Measurements from ENCODE around the gene LDAH. TPM values are rescaled to one million over a fixed set of nuclear protein-coding genes. Genes with fewer than 3 reads are reported as not detected.

The LDAH gene
- polyA plus RNA-seq, 3 donors from 2014 or later, result 11.0 to 15.0 (median 11.9) TPM

DNA sequence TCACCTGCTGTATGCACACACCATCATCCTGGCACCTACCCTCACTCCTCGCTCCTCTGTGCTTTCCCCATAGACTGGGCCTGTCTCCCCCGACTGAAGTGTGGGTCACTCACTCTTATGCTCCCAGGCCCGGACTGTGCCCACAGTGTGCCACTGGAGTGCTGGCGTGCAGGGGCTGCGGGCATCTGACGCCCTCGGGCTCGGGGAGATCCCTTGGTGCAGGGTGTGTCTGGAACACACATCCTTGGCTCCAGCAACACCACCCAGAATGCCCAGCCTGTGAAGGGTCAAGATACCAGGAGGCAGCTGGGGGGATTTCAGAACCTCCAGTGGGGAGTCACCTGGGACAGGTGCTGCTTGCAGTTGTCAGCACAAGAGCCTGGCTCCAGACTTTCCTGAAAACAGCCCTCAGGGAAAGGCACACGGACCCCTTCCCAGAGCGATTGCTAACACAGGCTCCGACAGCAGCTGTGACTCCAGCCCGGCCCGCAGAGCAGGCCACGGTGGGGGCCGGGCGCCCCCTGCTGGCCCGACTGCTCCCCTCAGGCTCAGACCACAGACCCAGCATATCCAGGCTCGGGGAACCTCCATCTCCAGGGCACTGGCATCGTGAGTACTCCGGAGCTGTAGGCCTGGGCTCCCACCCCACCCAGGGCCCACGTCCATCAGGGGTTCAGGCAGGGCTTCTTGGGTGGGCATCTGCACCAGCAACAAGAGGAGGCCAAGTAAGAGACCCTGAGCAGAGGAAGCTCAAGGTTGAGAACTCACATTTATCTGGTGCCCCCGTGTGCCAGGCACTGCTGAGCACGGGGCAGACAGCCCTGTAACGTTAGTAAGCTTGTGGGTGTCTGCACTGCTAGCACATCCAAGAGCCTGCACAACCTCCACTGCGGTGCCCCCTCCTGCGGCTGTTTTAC lies 180.6 kb downstream of the LDAH start:
- no peak overlapping the region for H3K4me3 Mint-ChIP-seq
- H3K9me3 Mint-ChIP-seq, result no peaks in the 10 kb centered on the region
- peaks cover 2% of the 10 kb centered on the region in 3 donors for H3K27me3 Mint-ChIP-seq (ENCODE audit: low read depth in 3 of 3)
- H3K4me1 Mint-ChIP-seq, result peaks cover 4 to 7% of the 10 kb centered on the region in 2 donors
- no peak overlapping the region for H3K27ac Mint-ChIP-seq
- peak; percentile 72 to 77 (median 74) for DNase-seq
- H3K36me3 Mint-ChIP-seq, result peaks cover 7 to 27% (median 19%) of the 10 kb centered on the region in 3 donors

DNA sequence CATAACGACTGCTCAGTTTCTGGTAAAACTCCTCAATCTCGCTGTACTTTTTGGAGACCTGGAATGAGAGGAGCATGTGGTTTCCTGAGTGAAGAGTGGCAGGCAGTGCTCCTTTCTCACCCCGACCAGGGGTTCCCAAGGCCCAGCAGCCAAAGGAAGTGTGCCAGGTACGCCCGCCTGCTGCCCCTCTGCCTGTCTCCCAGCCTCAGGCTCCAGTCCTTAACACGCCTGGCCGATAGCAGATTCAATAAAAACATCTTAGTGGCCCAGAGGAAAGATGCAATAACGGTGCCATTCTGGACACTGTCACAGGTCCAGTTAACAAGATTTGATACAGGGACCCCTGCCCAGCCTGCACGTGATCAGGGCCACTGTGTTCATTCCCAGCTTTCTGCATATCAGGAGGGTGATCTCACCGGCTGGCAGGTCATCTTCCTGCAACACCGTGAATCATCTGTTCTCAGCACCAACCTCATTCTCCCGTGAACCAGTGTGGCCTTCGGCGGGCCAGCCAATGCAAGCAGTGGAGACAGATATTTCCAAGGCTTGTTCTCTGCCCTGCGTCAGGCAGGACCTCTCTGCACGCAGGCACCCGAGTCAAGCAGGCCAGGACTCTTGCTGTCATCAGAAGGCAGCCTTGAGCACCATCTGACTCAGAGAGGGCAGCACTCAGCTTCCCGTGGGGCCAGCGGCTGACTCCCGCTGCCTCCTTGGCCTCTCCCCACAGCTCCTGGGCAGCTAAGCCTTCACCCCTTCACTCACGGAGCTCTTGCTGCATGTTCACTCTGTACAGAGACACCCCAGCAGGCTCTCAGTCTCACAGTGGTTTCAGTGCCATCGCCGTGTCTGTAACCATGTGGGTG lies 181.5 kb downstream of the LDAH start:
- no peak for DNase-seq
- no peak overlapping the region for H3K4me3 Mint-ChIP-seq
- peaks cover 7 to 27% (median 19%) of the 10 kb centered on the region in 3 donors for H3K36me3 Mint-ChIP-seq
- H3K27me3 Mint-ChIP-seq (ENCODE audit: low read depth in 3 of 3), result peaks cover 2% of the 10 kb centered on the region in 3 donors
- peaks cover 3 to 7% of the 10 kb centered on the region in 2 donors for H3K4me1 Mint-ChIP-seq
- H3K27ac Mint-ChIP-seq, result no peak overlapping the region
- no peaks in the 10 kb centered on the region for H3K9me3 Mint-ChIP-seq

DNA sequence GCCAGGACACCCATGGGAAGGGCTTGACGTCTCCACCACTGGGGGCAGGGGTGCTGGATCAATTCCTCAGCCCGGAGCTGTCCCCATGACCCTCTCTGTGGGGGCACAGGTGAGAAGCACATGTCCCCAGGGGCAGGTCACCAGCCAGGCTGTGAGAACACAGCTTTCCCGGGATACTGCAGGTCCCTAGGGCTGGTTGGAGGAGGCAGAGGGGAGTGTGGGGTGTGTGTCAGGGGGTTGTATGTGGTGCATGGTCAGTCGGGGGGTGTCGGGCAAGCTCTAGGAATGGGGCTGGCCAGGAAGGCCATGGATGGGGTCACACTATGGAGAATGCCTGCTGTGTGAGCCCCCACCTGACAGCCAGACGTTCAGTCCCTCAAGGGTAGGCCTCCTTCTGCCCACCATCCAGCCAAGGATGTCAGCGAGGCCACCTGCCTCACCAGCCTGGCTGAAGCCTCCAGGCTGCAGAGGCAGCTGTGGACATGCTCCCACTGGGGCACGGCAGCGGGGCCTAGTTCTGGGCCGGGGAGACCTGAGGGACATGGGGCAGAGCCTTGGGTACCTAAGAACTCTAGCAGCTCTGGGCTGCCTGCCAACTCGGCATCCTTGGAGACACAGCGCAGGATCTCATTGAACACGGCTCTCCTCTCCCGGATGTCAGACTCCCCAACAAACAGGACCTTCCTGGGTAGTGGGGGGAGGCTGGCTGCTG lies 182.3 kb downstream of the LDAH start:
- no peaks in the 10 kb centered on the region for H3K9me3 Mint-ChIP-seq
- H3K27me3 Mint-ChIP-seq (ENCODE audit: low read depth in 3 of 3), result peaks cover 2% of the 10 kb centered on the region in 3 donors
- H3K4me1 Mint-ChIP-seq, result peaks cover 2 to 12% of the 10 kb centered on the region in 2 donors
- H3K4me3 Mint-ChIP-seq, result no peak overlapping the region
- DNase-seq, result no peak
- peak overlapping the region in 1 of 6 donors; percentile 55 for H3K27ac Mint-ChIP-seq
- H3K36me3 Mint-ChIP-seq, result peaks cover 7 to 28% (median 19%) of the 10 kb centered on the region in 3 donors

DNA sequence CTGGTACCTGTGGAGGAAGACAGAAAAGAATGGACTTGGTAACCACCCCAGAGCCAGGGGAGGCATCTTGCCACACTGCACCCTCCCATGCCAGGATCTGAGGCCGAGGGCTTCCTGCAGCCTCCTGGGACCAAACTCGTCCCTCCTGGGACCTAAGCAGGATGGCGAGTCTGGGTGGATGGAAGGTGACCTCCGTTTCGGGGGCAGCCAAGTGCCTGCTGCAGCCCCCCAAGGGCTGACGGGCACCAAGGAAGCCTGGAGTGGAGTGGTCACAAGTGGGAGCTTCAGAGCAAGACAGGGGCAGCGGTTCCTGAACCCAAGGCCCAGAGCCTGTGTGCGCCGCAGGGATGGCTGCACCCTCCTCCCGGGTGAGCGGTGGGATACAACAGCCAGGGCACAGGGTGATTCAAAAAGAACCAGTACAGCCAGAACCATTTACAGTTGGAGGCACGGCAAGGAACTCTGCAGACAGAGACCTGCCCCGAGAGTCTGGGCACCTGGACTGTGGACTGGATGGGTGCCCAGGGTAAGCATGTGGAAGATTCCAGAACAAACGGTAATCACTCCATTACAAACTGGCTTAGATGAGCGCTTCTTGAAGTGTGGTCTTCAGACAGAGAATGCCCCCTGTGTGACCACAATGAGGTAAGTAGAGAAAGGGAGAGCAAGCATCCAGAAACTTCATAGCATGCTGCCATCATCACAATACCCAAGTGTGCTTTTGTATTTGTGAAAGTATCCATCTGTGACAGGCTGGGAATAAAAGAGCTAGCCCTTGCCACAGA lies 184.1 kb downstream of the LDAH start:
- peaks cover 7 to 24% (median 13%) of the 10 kb centered on the region in 3 donors for H3K36me3 Mint-ChIP-seq
- peaks cover 7 to 15% of the 10 kb centered on the region in 2 donors for H3K4me1 Mint-ChIP-seq
- no peaks in the 10 kb centered on the region for H3K9me3 Mint-ChIP-seq
- H3K27me3 Mint-ChIP-seq (ENCODE audit: low read depth in 3 of 3), result peaks cover 0 to 4% (median 2%) of the 10 kb centered on the region in 3 donors
- H3K27ac Mint-ChIP-seq, result no peak overlapping the region
- no peak overlapping the region for H3K4me3 Mint-ChIP-seq
- no peak for DNase-seq

DNA sequence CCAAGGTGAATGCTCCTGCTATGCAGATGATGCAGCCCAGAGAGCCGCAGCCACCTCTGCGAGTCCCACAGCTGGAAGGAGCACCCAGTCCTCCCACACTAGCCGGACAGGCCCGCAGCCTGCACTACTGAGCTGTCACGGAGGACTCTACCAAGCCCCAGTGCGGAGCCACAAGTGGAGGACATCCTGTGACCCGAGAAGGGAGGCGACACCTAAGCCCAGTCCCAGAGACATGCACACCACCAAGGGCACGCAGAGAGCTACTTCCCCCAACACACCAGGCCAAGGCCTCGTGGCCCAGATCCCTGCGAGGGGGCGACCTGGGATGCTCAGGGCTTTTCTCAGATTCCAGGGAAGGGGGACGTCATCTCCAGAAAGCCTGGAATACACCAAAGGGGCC lies 184.9 kb downstream of the LDAH start:
- H3K27me3 Mint-ChIP-seq (ENCODE audit: low read depth in 3 of 3), result peaks cover 0 to 4% (median 2%) of the 10 kb centered on the region in 3 donors
- H3K27ac Mint-ChIP-seq, result no peak overlapping the region
- peaks cover 9 to 16% of the 10 kb centered on the region in 2 donors for H3K4me1 Mint-ChIP-seq
- no peaks in the 10 kb centered on the region for H3K9me3 Mint-ChIP-seq
- peaks cover 7 to 16% (median 9%) of the 10 kb centered on the region in 3 donors for H3K36me3 Mint-ChIP-seq
- H3K4me3 Mint-ChIP-seq, result no peak overlapping the region
- DNase-seq, result no peak

DNA sequence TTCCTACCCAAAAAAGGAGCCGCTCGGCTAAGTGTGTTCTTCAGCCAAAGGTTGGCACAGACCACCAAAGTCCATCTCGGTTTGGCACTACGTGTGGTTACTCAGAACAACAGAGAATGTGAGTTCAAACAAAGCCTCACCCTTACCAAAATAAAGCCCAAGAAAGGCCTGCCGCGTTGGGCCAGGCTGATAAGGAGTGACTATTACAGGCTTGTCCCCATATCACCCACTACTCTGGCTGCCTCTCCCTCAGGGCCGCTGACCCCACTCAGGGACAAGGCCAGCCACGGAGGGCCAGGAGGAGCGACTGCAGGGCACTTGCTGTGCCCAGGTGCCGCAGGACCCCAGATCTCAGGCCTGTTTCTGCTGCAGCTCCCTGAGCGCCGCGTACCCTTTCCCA lies 185.8 kb downstream of the LDAH start:
- Mint-ChIP-seq H3K9me3 (no peaks in the 10 kb centered on the region), H3K4me1 (peaks cover 7 to 16% of the 10 kb centered on the region in 2 donors), H3K27ac (no peak overlapping the region), H3K36me3 (peaks cover 7 to 15% (median 9%) of the 10 kb centered on the region in 3 donors), H3K4me3 (no peak overlapping the region), H3K27me3 (ENCODE audit: low read depth in 3 of 3) (peaks cover 0 to 4% (median 2%) of the 10 kb centered on the region in 3 donors)
- no peak for DNase-seq

DNA sequence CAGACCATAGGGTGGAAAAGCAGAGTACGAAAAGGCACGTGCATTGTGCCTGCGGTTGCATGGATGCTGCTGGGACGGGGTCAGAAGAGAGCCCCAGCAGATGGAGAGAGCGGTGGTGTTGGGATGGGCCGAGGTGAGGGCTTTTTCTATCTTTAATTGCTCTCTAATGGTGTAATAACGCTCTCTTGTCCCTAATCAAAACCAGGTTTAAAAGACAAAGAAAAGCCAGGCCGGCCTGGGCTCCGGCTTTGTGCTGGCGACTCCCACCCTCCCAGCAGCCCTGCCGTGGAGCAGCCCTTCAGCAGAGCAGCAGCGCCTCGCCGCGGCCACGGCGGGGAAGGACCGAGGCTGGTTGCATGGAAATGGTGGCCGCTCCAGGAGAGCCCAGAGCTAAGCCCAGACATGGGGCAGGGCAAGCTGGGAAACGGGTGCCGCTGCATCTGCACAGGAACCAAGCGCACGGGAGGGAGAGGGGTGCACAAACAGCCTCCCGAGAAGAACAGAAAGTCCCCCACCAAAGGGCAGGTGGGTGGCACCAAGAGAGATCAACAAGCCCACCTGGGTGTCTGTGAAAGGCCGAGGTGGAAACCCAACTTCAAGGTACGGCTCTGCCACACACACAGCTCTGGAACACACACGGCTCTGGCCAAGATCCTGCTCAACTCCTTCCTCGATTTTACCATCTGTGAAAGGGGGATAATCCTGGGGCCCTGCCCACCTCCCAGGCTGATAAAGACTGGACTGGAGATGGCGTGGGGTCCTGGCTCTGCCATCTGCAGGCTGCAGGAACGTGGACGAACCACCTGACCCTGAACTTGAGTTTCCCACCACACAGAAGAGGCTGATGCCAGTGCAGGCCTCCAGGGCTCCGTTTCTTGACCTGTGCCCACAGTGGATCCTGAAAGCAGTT lies 187.0 kb downstream of the LDAH start:
- H3K4me3 Mint-ChIP-seq, result no peak overlapping the region
- H3K4me1 Mint-ChIP-seq, result peaks cover 7 to 23% of the 10 kb centered on the region in 2 donors
- peaks cover 7 to 18% (median 9%) of the 10 kb centered on the region in 3 donors for H3K36me3 Mint-ChIP-seq
- peak overlapping the region in 1 of 6 donors; percentile 9 for H3K27ac Mint-ChIP-seq
- DNase-seq, result peak; percentile 54 to 61 (median 57)
- H3K27me3 Mint-ChIP-seq (ENCODE audit: low read depth in 3 of 3), result peaks cover 0 to 2% (median 2%) of the 10 kb centered on the region in 3 donors
- no peaks in the 10 kb centered on the region for H3K9me3 Mint-ChIP-seq

DNA sequence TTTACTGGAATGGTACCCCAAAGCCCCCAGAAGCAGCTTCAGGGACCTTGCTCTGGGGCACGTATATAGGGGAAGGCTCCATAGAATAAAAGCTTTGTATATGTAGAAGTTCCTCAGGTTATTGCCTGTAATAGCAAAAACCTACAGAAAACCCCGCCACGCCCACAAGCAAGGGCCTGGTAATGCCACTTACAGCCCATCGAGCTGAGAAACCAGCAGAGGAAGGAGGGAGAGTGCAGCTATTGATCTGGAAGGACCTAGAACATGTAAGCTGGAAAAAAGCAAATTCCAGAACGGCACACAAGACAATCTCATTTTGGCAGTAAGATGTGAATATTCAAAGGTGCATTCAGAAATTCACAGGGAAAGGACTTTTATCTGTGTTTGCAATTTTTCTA lies 187.8 kb downstream of the LDAH start:
- no peaks in the 10 kb centered on the region for H3K9me3 Mint-ChIP-seq
- peaks cover 7 to 23% of the 10 kb centered on the region in 2 donors for H3K4me1 Mint-ChIP-seq
- no peak for DNase-seq
- H3K27ac Mint-ChIP-seq, result peak overlapping the region in 1 of 6 donors; percentile 53
- H3K36me3 Mint-ChIP-seq, result peaks cover 7 to 22% (median 9%) of the 10 kb centered on the region in 3 donors
- no peak overlapping the region for H3K4me3 Mint-ChIP-seq
- peaks cover 0 to 2% (median 2%) of the 10 kb centered on the region in 3 donors for H3K27me3 Mint-ChIP-seq (ENCODE audit: low read depth in 3 of 3)

DNA sequence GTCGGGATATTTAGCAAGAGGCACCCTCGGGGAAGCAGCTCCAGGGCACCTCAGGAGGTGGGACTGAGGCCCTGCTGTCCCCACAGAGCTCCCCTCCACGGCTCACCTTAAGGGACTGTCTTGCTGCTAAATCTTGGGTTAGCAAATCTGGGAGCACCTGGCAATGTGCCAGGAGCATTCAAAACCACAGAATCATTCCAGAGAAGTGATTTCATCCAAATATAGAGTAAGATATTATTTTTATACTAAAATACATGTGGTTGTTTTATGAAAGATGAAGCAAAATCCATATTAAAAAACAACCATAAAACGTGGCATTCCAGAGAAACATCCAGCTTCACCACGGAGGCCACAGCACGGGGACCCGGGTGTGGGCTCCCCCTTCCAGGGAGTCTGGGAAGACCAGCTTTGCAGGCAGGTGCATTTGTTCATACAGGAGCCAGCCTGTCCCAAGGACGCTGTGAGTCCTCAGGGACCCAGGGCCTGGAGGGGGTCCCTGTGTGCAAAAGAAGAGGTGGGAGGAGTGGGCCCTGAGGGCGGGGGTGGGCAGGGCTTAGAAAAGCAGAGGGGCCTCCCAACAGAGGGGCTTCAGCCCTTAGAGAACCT lies 188.3 kb downstream of the LDAH start:
- no peak overlapping the region for H3K4me3 Mint-ChIP-seq
- DNase-seq, result no peak
- H3K36me3 Mint-ChIP-seq, result peaks cover 6 to 21% (median 9%) of the 10 kb centered on the region in 3 donors
- H3K4me1 Mint-ChIP-seq, result peaks cover 7 to 23% of the 10 kb centered on the region in 2 donors
- H3K9me3 Mint-ChIP-seq, result no peaks in the 10 kb centered on the region
- H3K27ac Mint-ChIP-seq, result peak overlapping the region in 2 of 6 donors; percentile 76 to 79
- H3K27me3 Mint-ChIP-seq (ENCODE audit: low read depth in 3 of 3), result peaks cover 0 to 2% (median 2%) of the 10 kb centered on the region in 3 donors
